Gastrocnemius medialis (tissue), 4 donors: ENCODE measurements around the gene MSANTD3.

ENCODE experiments used
- POLR2A ChIP-seq, 2 donors: fragments of 450-650 bp; IDR thresholded peaks; one replicate each; pipeline ENCODE4 v1.6.1; 2017; ENCODE audit warnings: antibody characterized with exemption in 2 of 2, mild to moderate bottlenecking in 2 of 2, moderate library complexity in 2 of 2
- TF ChIP-seq, protein P1 (sequence below), 5 experiments: fragments of 450-650 bp in 3 of 5; fragments of 200-600 bp in 2 of 5; sonication (generic) in 2 of 5; IDR thresholded peaks in 4 of 5; conservative IDR thresholded peaks in 1 of 5; 1 replicate in 4 of 5; 2 replicates in 1 of 5; pipeline ENCODE4 v1.5.1; 2016 to 2019; ENCODE audit warnings: antibody characterized with exemption in 5 of 5, mild to moderate bottlenecking in 3 of 5, moderate library complexity in 3 of 5

DNA sequence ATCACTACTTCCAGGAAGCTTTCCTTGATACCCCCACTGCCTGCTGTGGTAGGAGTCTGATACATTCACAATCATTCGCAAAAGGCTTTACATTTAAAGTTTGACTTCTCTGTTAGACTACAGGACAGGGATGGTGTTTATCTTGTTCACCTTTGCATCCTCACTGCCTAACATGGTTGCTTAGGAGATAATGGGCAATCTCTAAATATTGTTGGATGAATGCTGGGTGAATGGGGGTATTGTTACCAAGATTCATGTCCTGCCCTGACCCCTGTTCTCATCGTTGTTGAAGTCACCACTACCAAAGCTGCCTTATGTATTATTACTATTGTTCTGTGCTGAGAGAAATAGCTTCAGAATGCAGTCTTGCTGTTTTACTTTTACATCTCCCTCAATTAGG is 38.3 kb downstream of the MSANTD3 start:
- TF ChIP-seq, protein P1, sequence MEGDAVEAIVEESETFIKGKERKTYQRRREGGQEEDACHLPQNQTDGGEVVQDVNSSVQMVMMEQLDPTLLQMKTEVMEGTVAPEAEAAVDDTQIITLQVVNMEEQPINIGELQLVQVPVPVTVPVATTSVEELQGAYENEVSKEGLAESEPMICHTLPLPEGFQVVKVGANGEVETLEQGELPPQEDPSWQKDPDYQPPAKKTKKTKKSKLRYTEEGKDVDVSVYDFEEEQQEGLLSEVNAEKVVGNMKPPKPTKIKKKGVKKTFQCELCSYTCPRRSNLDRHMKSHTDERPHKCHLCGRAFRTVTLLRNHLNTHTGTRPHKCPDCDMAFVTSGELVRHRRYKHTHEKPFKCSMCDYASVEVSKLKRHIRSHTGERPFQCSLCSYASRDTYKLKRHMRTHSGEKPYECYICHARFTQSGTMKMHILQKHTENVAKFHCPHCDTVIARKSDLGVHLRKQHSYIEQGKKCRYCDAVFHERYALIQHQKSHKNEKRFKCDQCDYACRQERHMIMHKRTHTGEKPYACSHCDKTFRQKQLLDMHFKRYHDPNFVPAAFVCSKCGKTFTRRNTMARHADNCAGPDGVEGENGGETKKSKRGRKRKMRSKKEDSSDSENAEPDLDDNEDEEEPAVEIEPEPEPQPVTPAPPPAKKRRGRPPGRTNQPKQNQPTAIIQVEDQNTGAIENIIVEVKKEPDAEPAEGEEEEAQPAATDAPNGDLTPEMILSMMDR (IDR thresholded peaks at IDR 0.05 in 4 of 5, conservative IDR thresholded peaks at IDR 0.05 in 1 of 5): no peak
- TF ChIP-seq POLR2A (IDR thresholded peaks at IDR 0.05): no peak
